Activated CD8-positive, alpha-beta memory T cell treated with anti-CD3 and anti-CD28 coated beads, Interleukin-2, amount 50 U/mL, for 1 hour (primary cell): ENCODE measurements around the gene RAX2.

ENCODE experiments used
- DNase-seq: peaks from one replicate; pipeline ENCODE4 v3.0.0-alpha.2; 2020; ENCODE audit errors: extremely low read depth

RAX2 gene

DNA sequence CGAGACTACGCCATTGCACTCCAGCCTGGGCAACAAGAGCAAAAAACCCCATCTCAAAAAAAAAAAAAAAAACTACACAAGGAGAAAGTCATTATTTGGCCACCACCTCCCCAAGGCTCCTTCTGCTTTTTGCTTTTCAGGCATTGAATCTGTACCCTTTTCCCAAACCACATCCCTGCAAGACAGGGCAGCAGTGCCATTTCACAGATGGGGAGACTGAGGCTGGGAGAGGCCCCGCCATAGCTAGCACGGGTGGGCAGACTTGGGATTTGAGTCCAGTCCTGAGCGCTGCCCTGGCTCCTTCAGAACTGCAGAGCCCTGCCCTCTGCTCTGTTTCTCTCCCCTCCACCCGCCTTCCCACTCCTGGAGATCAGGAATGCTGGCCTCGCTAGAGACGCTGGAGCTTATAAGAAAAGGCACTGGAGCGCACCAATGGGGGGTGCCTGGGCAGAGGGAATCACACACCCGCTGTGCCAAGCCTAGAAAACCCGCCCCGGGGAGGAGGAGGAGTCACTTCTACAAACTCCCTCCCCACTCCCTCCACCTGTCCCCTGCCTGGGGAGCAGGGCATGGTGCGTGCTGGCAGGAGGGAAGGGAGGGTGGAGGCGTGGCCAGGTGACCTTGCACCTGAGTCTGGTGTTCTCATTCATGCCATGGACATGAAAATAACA is 46.3 kb downstream of the RAX2 start:
- DNase-seq: no peak

DNA sequence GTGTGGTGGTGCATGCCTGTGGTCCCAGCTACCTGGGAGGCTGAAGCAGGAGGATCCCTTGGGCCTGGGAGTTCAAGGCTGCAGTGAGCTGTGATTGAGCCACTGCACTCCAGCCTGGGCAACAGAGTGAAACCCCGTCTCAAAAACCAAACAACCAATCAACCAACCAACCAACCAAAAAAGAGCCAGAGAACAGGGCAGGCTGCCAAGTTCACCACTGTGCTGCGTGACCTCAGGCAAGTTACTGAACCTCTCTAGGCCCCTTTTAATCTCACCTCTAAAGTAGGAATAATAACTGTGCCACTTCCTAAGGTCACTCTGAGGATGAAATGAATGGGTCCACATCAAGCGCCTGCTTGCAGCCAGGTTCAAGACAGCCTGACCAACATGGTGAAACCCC is 46.9 kb downstream of the RAX2 start:
- DNase-seq: no peak

DNA sequence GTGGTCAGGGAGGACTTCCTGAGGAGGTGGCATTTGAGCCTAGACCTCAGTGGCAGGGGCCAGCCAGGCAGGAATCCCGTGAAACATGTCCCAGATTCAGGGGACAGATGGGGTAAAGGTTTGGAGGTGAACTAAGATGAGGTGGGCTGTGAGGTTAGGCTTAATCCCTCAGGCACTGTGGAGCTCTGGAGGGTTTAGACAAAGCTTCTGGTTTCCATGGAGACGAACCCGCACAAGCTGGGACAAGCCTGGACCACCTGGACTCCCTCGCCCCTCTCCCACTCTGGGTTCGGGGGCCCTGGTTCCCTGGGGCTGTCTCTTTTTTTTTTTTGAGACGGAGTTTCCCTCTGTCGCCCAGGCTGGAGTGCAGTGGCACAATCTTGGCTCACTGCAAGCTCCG is 48.1 kb downstream of the RAX2 start:
- DNase-seq: no peak

DNA sequence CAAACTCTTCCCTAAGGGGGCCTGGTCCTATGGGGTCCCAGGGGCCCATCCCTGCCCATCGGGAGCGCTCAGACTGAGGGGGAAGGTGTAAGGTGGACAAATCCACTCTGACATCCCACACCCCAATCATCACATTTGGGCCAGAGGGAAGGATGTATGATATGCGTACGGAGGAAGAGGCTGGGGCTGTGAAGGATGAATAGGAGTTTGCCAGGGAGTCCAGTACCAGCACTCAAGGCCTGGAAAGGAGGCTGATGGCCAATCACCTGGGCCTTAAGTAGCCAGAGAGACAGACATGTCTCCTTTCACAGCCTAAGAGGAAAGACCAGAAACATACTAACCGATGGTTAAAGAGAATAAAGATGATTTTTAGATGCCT is 48.9 kb downstream of the RAX2 start:
- DNase-seq: no peak

DNA sequence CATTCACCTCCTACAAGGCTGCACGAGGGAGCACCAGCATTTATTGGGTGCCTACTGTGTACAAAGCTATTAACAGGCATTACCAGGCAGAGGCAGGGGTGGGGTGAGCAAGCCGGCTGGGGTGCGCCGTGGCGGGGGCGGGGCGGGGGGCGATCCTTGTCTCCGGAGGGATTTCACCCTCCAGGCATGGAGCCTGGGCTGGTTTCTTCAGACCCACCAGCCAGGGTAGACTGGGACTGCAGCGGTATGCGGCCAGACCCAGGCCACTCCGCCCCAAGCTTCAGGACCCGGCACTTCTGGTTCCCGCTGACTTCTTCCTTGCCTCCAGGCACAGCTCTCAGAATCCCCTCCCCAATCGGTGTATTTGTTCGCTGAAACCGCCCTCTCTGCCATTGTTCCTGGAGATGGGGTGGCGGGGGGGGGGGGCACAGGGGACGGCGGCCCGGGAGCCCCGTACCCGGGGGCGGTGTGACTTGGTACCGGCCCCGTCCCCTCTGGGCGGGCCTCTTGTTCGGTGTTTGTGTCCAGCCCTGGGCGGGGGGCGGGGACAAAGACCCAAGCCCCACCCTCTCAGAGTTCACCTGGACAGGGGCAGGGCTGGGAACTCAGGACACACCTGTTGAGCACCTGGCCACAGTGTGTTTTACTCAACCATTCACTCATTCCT is 49.5 kb downstream of the RAX2 start:
- no peak for DNase-seq

DNA sequence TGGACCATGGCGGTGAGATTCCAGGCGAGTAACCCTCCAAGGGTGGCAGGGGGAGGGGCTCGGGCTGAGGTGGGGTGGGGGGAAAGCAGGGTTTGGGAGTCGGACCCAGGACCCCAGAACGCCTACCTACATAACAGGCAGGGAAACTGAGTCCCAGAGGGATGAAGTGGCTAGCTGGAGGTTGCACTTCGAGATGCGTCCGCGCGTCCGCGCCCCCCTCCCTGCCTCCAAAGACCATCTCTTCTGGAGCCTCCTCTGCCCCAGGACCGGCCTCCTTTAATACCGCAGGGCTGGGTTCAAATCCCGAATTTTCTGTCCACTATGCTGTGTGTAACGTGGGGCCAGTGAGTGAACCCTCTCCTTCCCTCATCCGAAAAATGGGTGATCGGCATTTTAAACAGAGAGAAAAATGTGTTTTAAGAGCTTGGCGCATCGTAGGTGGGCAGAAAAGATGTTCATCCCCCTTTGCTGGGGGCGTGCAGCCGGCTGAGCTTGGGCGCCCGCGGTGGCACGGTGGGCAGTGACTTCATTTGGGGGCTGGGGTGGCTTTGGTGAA is 50.1 kb downstream of the RAX2 start:
- no peak for DNase-seq

DNA sequence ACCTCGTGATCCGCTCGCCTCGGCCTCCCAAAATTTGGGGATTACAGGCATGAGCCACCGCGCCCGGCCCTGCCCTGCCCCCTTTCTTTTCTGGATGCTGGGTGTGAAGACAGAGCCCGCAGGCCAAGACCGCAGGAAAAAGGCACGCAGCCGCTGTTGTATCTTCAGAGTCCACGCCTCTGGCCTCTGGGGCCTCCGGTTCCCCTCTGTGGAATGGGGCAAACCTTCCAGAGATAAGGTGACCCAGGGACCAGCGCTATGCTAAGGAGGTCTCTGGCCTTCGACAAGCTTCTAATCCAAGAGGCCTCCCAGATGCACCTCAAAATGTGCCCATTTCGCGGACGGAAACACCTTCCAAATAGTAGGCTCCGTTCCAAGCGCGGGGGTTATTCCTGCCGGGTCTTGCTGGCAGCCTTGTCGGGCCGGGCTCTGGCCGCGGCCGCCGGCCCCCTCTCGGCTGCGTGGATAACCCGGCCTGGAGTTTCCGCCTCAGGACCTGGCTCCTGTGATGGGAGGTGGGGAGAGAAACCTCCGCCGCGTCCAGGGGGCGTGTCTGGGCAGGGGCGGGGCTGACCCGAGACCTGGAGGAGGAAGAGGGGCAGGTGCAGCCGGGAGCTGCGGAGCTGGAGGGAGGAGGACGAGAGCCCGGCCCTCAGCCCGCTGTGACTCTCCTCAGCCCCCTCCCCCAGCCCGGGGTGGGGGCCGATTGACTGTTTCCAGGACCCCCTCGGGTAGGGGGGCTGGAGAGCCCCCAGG is 50.7 kb downstream of the RAX2 start:
- peak; percentile 44 for DNase-seq

DNA sequence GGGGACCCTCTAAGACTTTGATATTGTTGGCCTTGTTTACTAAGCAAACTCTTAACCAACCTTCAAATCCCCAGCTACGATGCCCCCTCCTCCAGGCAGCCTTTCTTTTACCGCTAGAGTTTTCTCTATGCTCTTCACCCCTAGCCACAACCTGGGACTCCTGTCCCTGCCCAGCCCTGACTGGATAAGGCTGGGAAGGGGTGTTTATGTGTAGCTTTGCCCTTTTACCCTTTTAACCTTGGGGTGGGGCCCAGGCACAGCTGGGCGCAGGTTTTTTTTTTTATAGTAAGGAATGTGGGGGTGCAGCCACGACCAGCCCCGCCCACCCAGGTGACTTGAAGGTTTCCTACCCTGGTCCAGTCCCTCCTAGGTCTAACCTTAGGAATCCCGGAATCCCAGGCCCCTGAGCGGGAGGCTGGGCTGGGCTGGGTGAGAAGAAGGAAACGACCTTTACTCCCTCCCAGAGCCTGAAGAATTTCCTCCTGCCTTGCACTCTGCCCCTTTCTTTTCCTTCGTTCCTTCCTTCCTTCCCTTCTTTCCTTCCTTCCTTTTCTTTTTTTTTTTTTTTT is 51.6 kb downstream of the RAX2 start:
- no peak for DNase-seq

DNA sequence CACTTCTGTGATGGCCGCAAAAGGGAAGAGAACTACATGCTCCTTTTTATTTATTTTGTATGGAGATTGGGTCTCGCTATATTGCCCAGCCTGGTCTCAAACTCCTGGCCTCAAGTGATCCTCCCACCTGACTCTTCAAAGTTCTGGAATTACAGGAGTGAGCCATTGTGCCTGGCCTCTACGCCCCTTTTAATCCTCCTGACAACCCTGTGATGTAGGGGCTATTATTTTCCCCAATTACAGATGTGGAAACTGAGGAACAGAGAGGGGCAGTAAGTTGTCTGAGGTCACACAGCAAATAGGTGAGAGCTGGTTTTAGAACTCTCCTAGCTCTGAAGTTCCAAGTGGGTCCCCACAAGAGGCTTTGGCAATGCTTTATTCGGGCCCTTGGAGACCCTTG is 52.2 kb downstream of the RAX2 start:
- DNase-seq: no peak
